ENCODE results near the gene PSMA5. TPM values are rescaled to one million over a fixed set of nuclear protein-coding genes. Genes with fewer than 3 reads are reported as not detected.

PSMA5 gene
- total and polyA plus RNA-seq, 10 of the 15 experiments (the other 5 are each of a cell fraction or from before 2014, with no cell fraction given): 58.7 to 271 (median 187) TPM

DNA sequence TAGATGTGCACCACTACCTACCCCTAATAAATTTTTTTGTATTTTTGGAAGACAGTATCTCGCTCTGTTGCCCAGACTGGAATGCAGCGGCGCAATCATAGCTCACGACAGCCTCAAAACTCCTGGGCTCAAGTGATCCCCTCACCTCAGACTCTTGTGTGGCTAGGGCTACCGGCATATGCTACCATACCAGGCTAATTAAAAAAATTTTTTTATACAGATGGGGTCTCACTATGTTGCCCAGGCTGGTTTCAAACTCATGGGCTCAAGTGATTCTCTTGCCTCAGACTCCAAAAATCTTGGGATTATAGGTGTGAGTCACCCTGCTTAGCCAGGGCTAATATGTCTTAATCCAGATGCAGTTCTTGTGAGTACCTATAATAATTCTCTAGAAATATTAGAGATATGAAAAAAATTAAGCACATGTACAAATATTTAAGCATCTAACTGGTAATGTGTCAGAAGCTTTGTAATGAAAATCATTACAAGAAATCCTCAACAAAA, 38.0 kb downstream of the PSMA5 start:
- Histone ChIP-seq H3K27me3 (replicated peaks in 1 of 2; ENCODE audit: control insufficient read depth in 2 of 2, insufficient read depth in 2 of 2, low read length in 1 of 2) (no peaks in the 10 kb centered on the region), H3K27ac (ENCODE audit: control insufficient read depth, insufficient read depth) (no peak overlapping the region)

DNA sequence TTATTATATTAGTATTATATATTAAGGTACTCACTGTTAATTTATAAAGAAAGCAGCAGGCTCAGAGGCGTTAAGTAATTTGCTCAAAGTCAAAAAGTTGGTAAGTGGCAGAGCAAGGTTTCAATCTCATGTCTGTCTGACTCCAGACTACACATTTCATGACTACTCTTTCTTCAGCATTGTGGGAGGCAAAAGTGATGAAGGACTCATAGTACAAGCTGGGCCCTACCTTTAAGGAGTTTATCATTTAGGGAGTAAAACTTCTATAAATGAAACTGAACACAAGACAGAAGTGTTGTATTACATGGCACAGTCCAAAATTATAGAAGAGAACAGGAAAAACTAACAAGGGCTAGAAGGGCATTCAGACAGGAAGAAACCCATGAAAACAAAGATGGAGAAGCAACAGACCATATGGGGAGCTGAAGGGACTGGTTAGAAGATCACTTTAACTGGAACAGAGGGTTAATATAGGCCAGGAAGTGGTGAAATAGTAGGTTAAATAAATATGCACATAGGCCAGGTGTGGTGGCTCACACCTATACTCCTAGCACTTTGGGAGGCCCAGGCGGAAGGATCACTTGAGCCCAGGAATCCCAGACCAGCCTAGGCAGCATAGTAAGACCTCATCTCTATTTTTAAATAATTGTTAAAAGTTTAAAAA, 40.1 kb downstream of the PSMA5 start:
- Histone ChIP-seq H3K4me1 (ENCODE audit: control insufficient read depth, insufficient read depth, low read length) (peaks cover 9% of the 10 kb centered on the region), H3K27me3 (replicated peaks in 1 of 2; ENCODE audit: control insufficient read depth in 2 of 2, insufficient read depth in 2 of 2, low read length in 1 of 2) (no peaks in the 10 kb centered on the region), H3K79me2 (ENCODE audit: control insufficient read depth, insufficient read depth, low read length) (no peaks in the 10 kb centered on the region), H3K9me3 (replicated peaks; ENCODE audit: control insufficient read depth, insufficient read depth, low read length) (no peaks in the 10 kb centered on the region), H3K4me3 (no peak overlapping the region), H4K20me1 (ENCODE audit: control insufficient read depth, insufficient read depth) (no peaks in the 10 kb centered on the region), H3K4me2 (ENCODE audit: control insufficient read depth, insufficient read depth) (no peak overlapping the region), H3K36me3 (ENCODE audit: control insufficient read depth in 2 of 2, insufficient read depth in 2 of 2, low read length in 1 of 2) (no peaks in the 10 kb centered on the region), H2AFZ (ENCODE audit: control insufficient read depth, low read depth, low read length) (no peak overlapping the region), H3K27ac (ENCODE audit: control insufficient read depth, insufficient read depth) (no peak overlapping the region), H3K9ac (ENCODE audit: control insufficient read depth, insufficient read depth, low read length) (no peak overlapping the region)
- intact Hi-C loops (cut with micrococcal nuclease; ENCODE audit: unreplicated experiment) (no loop called here), in situ Hi-C loops (cut with MboI) (no loop called here)
- no peak for DNase-seq (ENCODE audit: low read depth, low spot score)
- no TSS peak for BruUV-seq (replicated peaks)
- FAIRE-seq: no peak
- RAD21 ChIA-PET (ENCODE audit: unreplicated experiment): no interaction called here
- CTCF ChIA-PET: interaction anchor here (0.6 to 2.7 kb wide), 7 partner anchors 11 to 146 kb away, joined by 3 to 22 read pairs (median 4); partner anchors contain the start of genes PSRC1 and SORT1
- SMC1A ChIA-PET (ENCODE audit: uncharacterized antibody, unreplicated experiment): interaction anchor here (0.6 to 1.4 kb wide), 5 partner anchors 9 to 100 kb away, joined by 3 to 6 read pairs (median 3); no protein-coding TSS in a partner anchor
- POLR2A ChIA-PET: no interaction called here
- WGBS (ENCODE audit: insufficient coverage, insufficient replicate concordance, low lambda C conversion rate, missing lambda C conversion rate): 21% methylated on average over 2 of the region's 2 CpGs
- ATAC-seq: peak; percentile 28
- TF ChIP-seq PAX8 (IDR thresholded peaks at IDR 0.05) (no peak), EZH2 (IDR thresholded peaks at IDR 0.05; ENCODE audit: borderline replicate concordance, control insufficient read depth, low read depth, low read length) (no peak), POU2F2 (IDR thresholded peaks at IDR 0.05; ENCODE audit: borderline replicate concordance, low read depth, low read length) (no peak), TAF1 (IDR thresholded peaks at IDR 0.05; ENCODE audit: borderline replicate concordance, low read depth, low read length) (no peak), FOXK2 (IDR thresholded peaks at IDR 0.05) (no peak), JUNB (IDR thresholded peaks at IDR 0.05) (no peak), BCL11A (IDR thresholded peaks at IDR 0.05; ENCODE audit: low read depth, low read length) (no peak), GATAD2B (conservative IDR thresholded peaks at IDR 0.05; ENCODE audit: low read depth) (no peak), HDAC2 (IDR thresholded peaks at IDR 0.05) (no peak), ZNF217 (IDR thresholded peaks at IDR 0.05) (no peak), EGR1 (IDR thresholded peaks at IDR 0.05; ENCODE audit: borderline replicate concordance in 1 of 2, low read depth in 2 of 2, low read length in 2 of 2) (no peak), GABPA (IDR thresholded peaks at IDR 0.05; ENCODE audit: low read depth) (no peak), TBL1XR1 (IDR thresholded peaks at IDR 0.05; ENCODE audit: low read depth, low read length) (no peak)
- TF ChIP-seq, protein P1, sequence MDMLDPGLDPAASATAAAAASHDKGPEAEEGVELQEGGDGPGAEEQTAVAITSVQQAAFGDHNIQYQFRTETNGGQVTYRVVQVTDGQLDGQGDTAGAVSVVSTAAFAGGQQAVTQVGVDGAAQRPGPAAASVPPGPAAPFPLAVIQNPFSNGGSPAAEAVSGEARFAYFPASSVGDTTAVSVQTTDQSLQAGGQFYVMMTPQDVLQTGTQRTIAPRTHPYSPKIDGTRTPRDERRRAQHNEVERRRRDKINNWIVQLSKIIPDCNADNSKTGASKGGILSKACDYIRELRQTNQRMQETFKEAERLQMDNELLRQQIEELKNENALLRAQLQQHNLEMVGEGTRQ (IDR thresholded peaks at IDR 0.05; ENCODE audit: borderline replicate concordance, low read depth, low read length): no peak
- TF ChIP-seq, protein P2, sequence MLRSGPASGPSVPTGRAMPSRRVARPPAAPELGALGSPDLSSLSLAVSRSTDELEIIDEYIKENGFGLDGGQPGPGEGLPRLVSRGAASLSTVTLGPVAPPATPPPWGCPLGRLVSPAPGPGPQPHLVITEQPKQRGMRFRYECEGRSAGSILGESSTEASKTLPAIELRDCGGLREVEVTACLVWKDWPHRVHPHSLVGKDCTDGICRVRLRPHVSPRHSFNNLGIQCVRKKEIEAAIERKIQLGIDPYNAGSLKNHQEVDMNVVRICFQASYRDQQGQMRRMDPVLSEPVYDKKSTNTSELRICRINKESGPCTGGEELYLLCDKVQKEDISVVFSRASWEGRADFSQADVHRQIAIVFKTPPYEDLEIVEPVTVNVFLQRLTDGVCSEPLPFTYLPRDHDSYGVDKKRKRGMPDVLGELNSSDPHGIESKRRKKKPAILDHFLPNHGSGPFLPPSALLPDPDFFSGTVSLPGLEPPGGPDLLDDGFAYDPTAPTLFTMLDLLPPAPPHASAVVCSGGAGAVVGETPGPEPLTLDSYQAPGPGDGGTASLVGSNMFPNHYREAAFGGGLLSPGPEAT (IDR thresholded peaks at IDR 0.05; ENCODE audit: low read depth): no peak

More for the DNA sequence above, 38.0 kb downstream of the PSMA5 start:
- no peaks in the 10 kb centered on the region for H4K20me1 ChIP-seq (ENCODE audit: control insufficient read depth, insufficient read depth)
- in situ Hi-C loops (cut with MboI): no loop called here
- ChIA-PET POLR2A (no interaction called here), CTCF (interaction anchor here (1.6 to 4.4 kb wide), 2 partner anchors 12 to 149 kb away, joined by 4 to 33 read pairs; no protein-coding TSS in a partner anchor), SMC1A (ENCODE audit: uncharacterized antibody, unreplicated experiment) (interaction anchor here (2.2 kb wide), 1 partner anchor 10 kb away, joined by 14 read pairs; the partner anchor contains the start of gene SORT1), RAD21 (ENCODE audit: unreplicated experiment) (interaction anchor here (1.4 kb wide), 1 partner anchor 10 kb away, joined by 5 read pairs; the partner anchor contains the start of gene SORT1)
- BruUV-seq (replicated peaks): no TSS peak
- no peaks in the 10 kb centered on the region for H3K9me3 ChIP-seq (replicated peaks; ENCODE audit: control insufficient read depth, insufficient read depth, low read length)
- peaks cover 27% of the 10 kb centered on the region for H3K4me1 ChIP-seq (ENCODE audit: control insufficient read depth, insufficient read depth, low read length)
- H3K9ac ChIP-seq (ENCODE audit: control insufficient read depth, insufficient read depth, low read length): no peak overlapping the region
- no peak for ATAC-seq
- no peak for DNase-seq (ENCODE audit: low read depth, low spot score)
- no peak overlapping the region for H2AFZ ChIP-seq (ENCODE audit: control insufficient read depth, low read depth, low read length)
- H3K4me3 ChIP-seq: no peak overlapping the region
- no peak for FAIRE-seq
- no peak for TF ChIP-seq ZZZ3 (IDR thresholded peaks at IDR 0.05; ENCODE audit: control insufficient read depth, insufficient read length, low read depth)
- no peak overlapping the region for H3K4me2 ChIP-seq (ENCODE audit: control insufficient read depth, insufficient read depth)
- H3K79me2 ChIP-seq (ENCODE audit: control insufficient read depth, insufficient read depth, low read length): no peaks in the 10 kb centered on the region
- H3K36me3 ChIP-seq (ENCODE audit: control insufficient read depth in 2 of 2, insufficient read depth in 2 of 2, low read length in 1 of 2): no peaks in the 10 kb centered on the region
- WGBS (ENCODE audit: insufficient coverage, insufficient replicate concordance, low lambda C conversion rate, missing lambda C conversion rate): 81% methylated on average over 5 of the region's 5 CpGs
- intact Hi-C loops (cut with micrococcal nuclease; ENCODE audit: unreplicated experiment): no loop called here
